Activated CD8-positive, alpha-beta memory T cell treated with anti-CD3 and anti-CD28 coated beads, Interleukin-2, amount 50 U/mL, for 4 hours (primary cell): ENCODE data around the gene NDUFV3.
"Not testable (repeated sequence)": the region's sequence is repeated elsewhere in the genome, so short reads cannot be mapped to it uniquely, and the experiment has no call there.

Experiments
- DNase-seq: peaks from one replicate; pipeline ENCODE4 v3.0.0-alpha.2; 2020

NDUFV3 gene

GRCh38 chr21:42937034-42937940 is 44.2 kb downstream of the NDUFV3 start:
- not testable (repeated sequence) for DNase-seq

DNA sequence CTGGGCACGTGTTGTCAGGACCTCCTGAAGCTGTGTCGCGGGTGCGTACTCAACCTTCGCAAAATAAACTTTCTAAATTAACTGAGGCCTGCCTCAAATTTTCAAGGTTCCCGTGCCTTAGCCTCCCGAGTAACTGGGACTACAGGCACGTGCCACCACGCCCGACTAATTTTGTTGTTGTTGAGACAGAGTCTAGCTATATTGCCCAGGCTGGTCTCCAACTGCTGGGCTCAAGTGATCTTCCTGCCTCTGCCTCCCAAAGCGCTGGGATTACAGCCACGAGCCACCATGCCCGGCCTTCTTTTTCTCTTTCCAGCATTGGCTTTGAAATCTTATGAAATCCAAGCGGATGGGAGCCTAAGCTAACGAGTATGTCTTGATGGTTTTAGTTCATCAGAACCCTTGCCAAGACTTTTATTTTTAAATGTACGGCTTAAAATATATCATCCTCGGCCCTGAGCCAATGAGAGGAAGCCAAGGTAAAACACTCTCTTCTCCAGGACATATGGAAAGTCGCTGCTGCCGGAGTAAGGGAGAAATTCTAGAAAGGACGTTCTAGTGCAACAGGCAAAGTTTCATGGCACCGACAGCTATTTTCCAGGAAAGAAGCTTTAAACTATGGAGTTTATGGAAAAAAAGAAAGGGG is 45.0 kb downstream of the NDUFV3 start:
- DNase-seq, result no peak

- not testable (repeated sequence) for DNase-seq
Observed at GRCh38 chr21:42938606-42938995, 45.5 kb downstream of the NDUFV3 start.

DNA sequence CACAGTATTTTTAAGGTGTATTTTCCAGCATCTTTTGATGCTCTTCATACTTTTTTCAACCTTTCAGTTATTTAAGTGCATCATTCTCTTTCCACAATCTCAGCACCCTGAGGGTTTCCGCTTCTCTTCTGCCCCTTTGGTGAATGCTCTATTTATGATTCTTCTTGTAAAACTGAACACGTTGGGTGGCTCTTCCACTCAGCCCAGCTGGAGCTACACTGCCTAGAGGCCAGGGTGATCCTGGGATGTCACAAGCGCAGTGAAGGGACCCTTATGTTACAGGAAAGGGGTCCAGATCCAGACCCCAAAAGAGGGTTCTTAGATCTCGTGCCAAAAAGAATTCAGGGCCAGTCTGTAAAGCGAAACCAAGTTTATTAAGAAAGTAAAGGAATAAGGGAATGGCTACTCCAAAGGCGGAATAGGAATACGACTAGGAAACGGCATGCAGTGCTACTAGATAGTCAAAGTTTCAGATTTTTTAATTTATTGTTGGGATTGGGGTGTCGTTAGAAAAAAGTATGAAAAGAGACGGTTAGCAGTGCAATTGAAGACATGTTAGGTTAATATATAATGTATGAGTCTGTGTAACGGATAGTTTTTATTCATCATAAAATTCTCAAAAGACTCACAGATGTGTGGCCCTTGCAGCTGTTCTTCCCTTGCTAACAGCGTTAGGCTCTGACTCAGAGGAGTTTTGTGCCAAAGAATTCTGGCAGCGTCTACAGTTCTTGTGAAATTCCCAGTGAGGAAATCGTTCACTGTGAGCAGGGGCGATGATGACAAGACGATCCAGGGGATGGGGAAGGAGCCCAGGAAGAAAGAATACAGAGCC is 46.7 kb downstream of the NDUFV3 start:
- no peak for DNase-seq

- DNase-seq, result no peak
Observed at GRCh38 chr21:42941696-42942085, 48.6 kb downstream of the NDUFV3 start.

DNA sequence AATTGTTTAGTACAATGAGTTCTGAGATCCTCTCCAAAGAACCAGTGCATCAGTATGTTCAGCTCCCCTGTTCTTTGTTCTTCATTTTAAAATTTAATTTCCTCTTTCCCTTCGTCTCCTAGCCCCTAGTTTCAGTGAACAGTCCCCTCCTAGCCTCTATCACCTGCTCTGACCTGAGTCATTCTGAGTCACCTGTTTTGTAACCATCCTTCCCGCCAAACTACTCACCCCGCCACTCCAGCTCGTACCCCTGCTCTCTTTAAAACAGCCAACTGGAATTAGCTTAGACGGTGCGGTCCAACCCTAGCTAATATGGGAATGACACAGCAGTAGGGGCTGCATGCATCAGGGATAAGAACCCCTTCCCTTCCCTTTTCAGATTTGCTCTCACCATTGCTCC is 49.1 kb downstream of the NDUFV3 start:
- no peak for DNase-seq

- not testable (repeated sequence) for DNase-seq
Observed at GRCh38 chr21:42949094-42949755, 56.1 kb downstream of the NDUFV3 start.

- not testable (repeated sequence) for DNase-seq
Observed at GRCh38 chr21:42951193-42951592, 58.1 kb downstream of the NDUFV3 start.

GRCh38 chr21:42956824-42957630 is 63.9 kb downstream of the NDUFV3 start:
- DNase-seq, result no peak

GRCh38 chr21:42958122-42958521 is 65.0 kb downstream of the NDUFV3 start:
- not testable (repeated sequence) for DNase-seq

GRCh38 chr21:42959728-42960127 is 66.6 kb downstream of the NDUFV3 start:
- DNase-seq, result no peak

- no peak for DNase-seq
Observed at GRCh38 chr21:42962380-42963007, 69.4 kb downstream of the NDUFV3 start.
